Inflammatory macrophage treated with lipopolysaccharide for 4 hours (primary cell): ENCODE results near the gene GYG2.
"Not testable (repeated sequence)": the region's sequence is repeated elsewhere in the genome, so short reads cannot be mapped to it uniquely, and the experiment has no call there.

Source experiments
- DNase-seq: peaks from one replicate; pipeline ENCODE4 v3.0.0-alpha.2; 2020

Gene GYG2

GRCh38 chrX:2828344-2828958, at the start of gene GYG2:
TSS of gene GYG2 (plus strand) at chrX:2828930. CDS start at chrX:2830189, 1,259 bp downstream.
- DNase-seq = no peak

- not testable (repeated sequence) for DNase-seq
Measured at GRCh38 chrX:2780472-2781225, 48.1 kb upstream of the GYG2 start.

- DNase-seq = no peak
Measured at GRCh38 chrX:2781226-2781571, 47.5 kb upstream of the GYG2 start.

- no peak for DNase-seq
Measured at GRCh38 chrX:2781698-2782097, 47.0 kb upstream of the GYG2 start.

GRCh38 chrX:2782171-2782570, 46.6 kb upstream of the GYG2 start:
- no peak for DNase-seq

- no peak for DNase-seq
Measured at GRCh38 chrX:2782778-2783177, 46.0 kb upstream of the GYG2 start.

GRCh38 chrX:2784026-2784425, 44.7 kb upstream of the GYG2 start:
- DNase-seq = no peak

- no peak for DNase-seq
Measured at GRCh38 chrX:2785538-2785937, 43.2 kb upstream of the GYG2 start.

GRCh38 chrX:2788980-2789379, 39.8 kb upstream of the GYG2 start:
- no peak for DNase-seq

- no peak for DNase-seq
Measured at GRCh38 chrX:2789569-2789968, 39.2 kb upstream of the GYG2 start.

- DNase-seq = no peak
Measured at GRCh38 chrX:2793752-2794151, 35.0 kb upstream of the GYG2 start.

GRCh38 chrX:2794336-2794735, 34.4 kb upstream of the GYG2 start:
- DNase-seq = no peak

GRCh38 chrX:2796808-2797207, 31.9 kb upstream of the GYG2 start:
- not testable (repeated sequence) for DNase-seq

GRCh38 chrX:2799369-2799768, 29.4 kb upstream of the GYG2 start:
- no peak for DNase-seq

- not testable (repeated sequence) for DNase-seq
Measured at GRCh38 chrX:2799980-2800379, 28.8 kb upstream of the GYG2 start.

GRCh38 chrX:2801223-2801622, 27.5 kb upstream of the GYG2 start:
- DNase-seq = no peak

- not testable (repeated sequence) for DNase-seq
Measured at GRCh38 chrX:2802376-2803090, 26.2 kb upstream of the GYG2 start.

- not testable (repeated sequence) for DNase-seq
Measured at GRCh38 chrX:2803486-2803885, 25.2 kb upstream of the GYG2 start.

GRCh38 chrX:2804106-2804843, 24.5 kb upstream of the GYG2 start:
- not testable (repeated sequence) for DNase-seq

GRCh38 chrX:2804858-2805257, 23.9 kb upstream of the GYG2 start:
- DNase-seq = not testable (repeated sequence)

GRCh38 chrX:2811271-2811670, 17.5 kb upstream of the GYG2 start:
- DNase-seq = no peak

- DNase-seq = peak; percentile 22
Measured at GRCh38 chrX:2812161-2812907, 16.4 kb upstream of the GYG2 start.

- no peak for DNase-seq
Measured at GRCh38 chrX:2817036-2817435, 11.7 kb upstream of the GYG2 start.
